ENCODE results near the gene COX7B. TPM values are rescaled to one million over a fixed set of nuclear protein-coding genes. Genes with fewer than 3 reads are reported as not detected.
"Not testable (repeated sequence)": the region's sequence is repeated elsewhere in the genome, so short reads cannot be mapped to it uniquely, and the experiment has no call there.

The COX7B gene, protein sequence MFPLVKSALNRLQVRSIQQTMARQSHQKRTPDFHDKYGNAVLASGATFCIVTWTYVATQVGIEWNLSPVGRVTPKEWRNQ
- 1,849 TPM for total RNA-seq
- long read RNA-seq, transcript COX7B-203 (3 exons, 2,471 nt): major isoform, 347 of 362 reads
- long read RNA-seq, partial matches to known transcripts: 9 of 362 reads
- long read RNA-seq, other reads (novel, unspliced or antisense): 6 of 362 reads

DNA sequence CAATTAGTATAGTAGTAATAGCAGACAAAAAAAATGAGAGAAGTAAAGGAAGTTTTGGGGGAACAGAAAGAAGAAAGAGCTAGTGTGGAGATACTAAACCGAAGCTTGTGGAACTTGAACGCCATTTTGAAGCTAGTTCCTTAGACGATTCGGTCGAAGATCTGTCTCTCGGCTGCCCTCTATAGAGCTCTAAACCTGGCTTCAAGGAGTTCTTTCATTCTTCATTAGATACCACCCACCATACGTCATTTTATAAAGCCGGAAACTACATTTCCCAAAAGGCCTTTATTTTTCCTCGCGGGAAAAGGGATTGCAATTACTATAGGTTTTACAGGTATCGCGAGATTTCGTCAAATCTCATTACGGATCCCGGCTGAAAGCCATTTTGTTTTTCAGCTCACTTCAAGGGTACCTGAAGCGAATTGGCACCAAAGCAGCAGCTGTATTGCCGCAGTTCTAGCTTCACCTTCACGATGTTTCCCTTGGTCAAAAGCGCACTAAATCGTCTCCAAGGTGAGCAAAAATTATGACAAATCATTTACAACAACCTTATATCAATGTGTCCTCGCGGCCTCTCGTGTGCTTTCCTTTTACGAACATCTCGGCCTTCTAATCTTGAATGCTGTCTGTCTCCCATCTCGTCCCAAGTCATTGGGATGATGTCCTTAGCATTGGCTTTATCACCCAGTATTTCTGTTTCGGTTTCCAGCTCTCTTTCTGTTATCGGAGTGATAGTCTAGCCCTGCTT is at the start of gene COX7B:
TSS of gene COX7B (plus strand) at position 388 of the 748 bp plus-strand sequence. CDS start at position 474, 86 bp downstream.
- ATAC-seq (peak; percentile 84), DNase-seq (ENCODE audit: missing footprints) (no peak)
- intact Hi-C loops (cut with DNase I): loop anchor here (10.0 kb wide), 1 partner anchor 454 kb away; the partner anchor contains the start of gene FGF16

DNA sequence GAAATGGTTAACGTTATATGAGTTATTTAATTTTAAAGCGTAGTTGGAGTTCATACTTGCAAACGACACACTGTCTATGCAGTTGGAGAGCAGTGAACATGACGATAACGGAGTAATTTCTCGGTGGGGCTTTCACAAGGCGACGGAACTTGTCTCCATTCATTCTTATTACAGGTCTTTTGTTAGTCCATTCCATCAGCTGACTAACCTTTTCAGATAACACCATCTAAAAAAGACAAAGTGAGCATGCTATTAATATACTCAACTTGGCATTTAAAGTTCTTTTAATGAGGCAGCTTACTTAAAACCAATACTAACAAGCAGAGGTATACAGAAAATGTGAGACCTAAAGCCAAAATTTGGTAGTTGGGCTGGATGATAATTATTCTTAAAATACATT is 23.9 kb upstream of the COX7B start:
- intact Hi-C loops (cut with DNase I): no loop called here
- no peak for DNase-seq (ENCODE audit: missing footprints)
- ATAC-seq: no peak

DNA sequence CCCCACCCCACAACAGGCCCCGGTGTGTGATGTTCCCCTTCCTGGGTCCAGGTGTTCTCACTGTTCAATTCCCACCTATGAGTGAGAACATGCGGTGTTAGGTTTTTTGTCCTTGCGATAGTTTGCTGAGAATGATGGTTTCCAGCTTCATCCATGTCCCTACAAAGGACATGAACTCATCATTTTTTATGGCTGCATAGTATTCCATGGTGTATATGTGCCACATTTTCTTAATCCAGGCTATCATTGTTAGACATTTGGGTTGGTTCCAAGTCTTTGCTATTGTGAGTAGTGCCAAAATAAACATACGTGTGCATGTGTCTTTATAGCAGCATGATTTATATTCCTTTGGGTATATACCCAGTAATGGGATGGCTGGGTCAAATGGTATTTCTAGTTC is 17.9 kb upstream of the COX7B start:
- ATAC-seq; DNase-seq (ENCODE audit: missing footprints); intact Hi-C loops (cut with DNase I): not testable (repeated sequence)

DNA sequence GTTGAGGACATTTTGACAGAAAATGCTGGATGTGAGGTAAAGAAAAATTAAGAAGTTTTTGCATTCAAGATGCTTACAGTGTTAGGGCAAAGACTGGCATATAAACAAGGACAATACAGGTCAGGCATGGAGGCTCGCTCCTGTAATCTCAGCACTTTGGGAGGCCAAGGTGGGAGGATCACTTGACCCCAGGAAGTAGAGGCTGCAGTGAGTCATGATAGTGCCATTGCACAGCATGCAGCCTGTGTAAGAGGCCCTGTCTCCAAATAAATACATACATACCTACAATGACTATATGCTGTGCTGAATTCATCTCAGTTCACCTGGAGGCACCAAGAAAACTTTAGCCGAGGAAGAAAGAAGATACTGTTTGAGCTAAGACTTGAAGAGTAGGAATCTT is 6.4 kb upstream of the COX7B start:
- DNase-seq (ENCODE audit: missing footprints) (no peak), ATAC-seq (no peak)
- intact Hi-C loops (cut with DNase I): loop anchor here (10.0 kb wide), 1 partner anchor 448 kb away; the partner anchor contains the start of gene FGF16

DNA sequence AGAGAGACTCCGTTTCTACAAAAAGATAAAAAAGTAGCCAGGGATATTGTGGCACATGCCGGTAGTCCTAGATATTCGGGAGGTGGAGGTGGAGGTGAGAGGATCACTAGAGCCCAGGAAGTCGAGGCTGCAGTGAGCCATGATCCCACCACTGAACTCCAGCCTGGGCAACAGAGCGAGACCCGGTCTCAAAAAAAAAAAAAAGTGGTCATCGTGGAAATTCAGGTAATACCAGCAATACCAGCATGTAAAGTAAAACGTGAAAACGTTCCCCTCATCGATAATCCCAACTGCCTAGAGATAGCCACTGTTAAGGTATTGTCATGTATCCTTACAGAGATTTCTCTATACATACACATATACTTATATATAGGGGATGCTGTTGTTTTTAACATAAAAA is 5.6 kb upstream of the COX7B start:
- intact Hi-C loops (cut with DNase I): loop anchor here (10.0 kb wide), 1 partner anchor 449 kb away; the partner anchor contains the start of gene FGF16
- ATAC-seq: no peak
- no peak for DNase-seq (ENCODE audit: missing footprints)

DNA sequence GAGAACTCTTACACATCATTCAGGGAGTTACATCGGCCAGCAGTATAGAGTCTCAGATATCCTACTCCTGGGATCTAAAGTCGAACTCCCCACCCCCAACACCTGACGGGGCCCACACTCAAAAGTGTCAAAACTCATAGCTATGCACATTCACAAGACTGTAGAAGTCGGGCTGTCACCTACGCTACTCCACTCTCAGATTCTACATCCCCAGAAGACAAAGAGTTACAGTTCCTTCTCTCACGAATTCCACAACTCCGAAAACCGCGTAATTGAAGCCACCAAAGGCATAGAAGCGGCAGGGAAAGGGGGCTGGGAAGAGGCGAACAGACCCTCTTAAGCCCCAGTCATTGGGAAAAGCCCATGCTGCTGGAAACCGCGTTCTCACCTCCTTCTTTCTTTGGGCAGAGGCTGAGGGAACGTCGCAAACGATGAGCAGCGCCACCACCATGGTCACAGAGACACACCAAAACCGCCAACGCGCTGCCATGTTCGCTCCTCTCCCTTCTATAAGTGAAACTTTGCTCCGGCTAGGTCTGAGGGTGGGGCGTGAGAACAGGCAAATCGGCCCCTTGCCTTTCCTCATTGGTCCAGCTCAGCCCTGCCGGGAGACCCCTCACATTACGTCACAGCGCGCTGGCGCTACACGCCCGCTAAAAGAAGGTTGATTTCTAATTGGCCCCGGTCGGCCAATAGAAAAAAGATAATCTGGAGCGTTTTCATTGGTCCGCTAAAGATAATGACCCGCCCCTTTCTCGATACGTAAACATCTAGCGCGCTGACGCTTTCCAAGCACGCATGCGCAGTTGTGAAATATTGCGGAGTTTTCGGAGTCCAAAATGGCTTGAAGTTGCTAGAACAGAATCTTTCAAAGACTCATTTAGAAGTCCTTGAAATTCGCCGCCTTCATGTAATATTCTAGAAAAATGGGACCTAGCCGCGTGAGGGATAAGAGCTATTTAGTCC is 4.1 kb upstream of the COX7B start, which contains the start of gene MAGT1:
TSS of gene MAGT1 (minus strand) at position 515 of the 966 bp plus-strand sequence. CDS start at position 490, 25 bp downstream.
- peak; percentile 94 for DNase-seq (ENCODE audit: missing footprints)
- intact Hi-C loops (cut with DNase I): loop anchor here (10.0 kb wide), 1 partner anchor 450 kb away; the partner anchor contains the start of gene FGF16
- ATAC-seq: peak; percentile 97

DNA sequence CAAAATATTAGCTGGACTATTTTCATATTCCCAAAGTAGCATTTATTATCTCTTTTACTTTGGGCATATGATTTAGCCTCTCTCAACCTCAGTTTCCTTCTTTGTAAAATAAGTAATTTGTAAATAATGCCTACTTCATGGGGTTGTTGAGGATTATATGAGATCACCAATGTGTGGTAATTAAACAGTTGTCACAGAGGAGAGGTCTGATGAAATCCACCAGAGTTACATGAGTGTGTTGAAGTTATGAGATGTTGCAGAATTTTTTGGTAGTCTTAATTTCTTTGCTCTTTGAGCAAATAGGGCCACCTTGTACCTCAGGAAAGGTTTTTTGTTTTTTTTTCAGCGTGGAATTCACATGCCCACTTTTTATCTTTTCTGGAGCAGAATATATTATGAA is 1.4 kb downstream of the COX7B start:
- intact Hi-C loops (cut with DNase I): no loop called here
- ATAC-seq (no peak), DNase-seq (ENCODE audit: missing footprints) (no peak)

DNA sequence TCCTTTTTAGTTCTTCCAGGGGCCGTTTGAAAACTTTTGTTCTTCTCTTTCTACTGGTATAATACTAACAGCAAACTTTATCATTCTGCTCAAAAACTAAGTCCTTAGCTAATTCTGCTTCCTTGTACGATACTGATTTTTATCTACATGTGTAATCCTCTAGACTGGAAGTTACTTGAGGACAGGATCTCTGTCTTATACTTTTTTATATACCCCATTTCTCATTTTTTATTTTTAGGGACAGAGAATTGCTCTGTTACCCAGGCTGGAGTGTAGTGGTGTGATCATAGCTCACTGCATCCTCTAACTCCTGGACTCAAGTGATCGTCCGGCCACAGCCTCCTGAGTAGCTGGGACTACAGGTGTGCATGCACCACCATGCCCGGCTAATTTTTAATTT is 2.2 kb downstream of the COX7B start:
- ATAC-seq: no peak
- no peak for DNase-seq (ENCODE audit: missing footprints)
- intact Hi-C loops (cut with DNase I): no loop called here

DNA sequence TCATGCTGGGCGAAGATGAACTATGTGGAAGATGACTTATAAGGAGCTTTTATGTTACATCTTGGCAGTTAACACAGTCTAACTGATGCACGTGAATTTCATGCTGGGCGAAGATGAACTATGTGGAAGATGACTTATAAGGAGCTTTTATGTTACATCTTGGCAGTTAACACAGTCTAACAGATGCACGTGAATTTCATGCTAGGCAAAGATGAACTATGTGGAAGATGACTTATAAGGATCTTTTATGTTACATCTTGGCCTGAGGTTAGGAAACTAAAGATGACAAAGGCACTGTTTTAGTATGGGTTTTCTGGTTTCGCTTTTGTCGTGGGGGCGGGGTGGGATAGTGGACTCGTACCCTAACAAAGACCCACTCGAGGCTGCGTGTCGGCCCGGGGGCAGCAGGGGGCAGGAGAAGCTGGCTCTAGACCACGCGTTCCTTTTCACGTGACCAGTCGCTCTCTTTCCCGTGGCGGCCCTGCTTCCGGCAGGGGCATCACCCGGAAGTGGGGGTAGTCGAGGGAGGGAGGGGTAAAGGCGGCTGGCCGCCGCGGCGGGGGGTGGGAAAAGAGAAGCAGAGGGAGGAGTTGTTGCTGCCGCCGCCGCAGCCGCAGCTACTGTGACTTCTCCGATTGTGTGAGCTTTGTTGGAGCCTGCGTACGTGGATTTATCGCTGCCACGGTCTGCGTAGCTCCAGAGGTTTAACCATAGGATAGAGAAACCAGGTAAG is 11.0 kb downstream of the COX7B start, which contains the start of gene ATP7A:
TSS of gene ATP7A (plus strand) at position 586 of the 733 bp plus-strand sequence. CDS start 60,949 bp downstream, outside the sequence.
- intact Hi-C loops (cut with DNase I): loop anchor here (5.0 kb wide), 1 partner anchor 112 kb away; no protein-coding TSS in a partner anchor
- peak; percentile 95 for DNase-seq (ENCODE audit: missing footprints)
- peak; percentile 97 for ATAC-seq

DNA sequence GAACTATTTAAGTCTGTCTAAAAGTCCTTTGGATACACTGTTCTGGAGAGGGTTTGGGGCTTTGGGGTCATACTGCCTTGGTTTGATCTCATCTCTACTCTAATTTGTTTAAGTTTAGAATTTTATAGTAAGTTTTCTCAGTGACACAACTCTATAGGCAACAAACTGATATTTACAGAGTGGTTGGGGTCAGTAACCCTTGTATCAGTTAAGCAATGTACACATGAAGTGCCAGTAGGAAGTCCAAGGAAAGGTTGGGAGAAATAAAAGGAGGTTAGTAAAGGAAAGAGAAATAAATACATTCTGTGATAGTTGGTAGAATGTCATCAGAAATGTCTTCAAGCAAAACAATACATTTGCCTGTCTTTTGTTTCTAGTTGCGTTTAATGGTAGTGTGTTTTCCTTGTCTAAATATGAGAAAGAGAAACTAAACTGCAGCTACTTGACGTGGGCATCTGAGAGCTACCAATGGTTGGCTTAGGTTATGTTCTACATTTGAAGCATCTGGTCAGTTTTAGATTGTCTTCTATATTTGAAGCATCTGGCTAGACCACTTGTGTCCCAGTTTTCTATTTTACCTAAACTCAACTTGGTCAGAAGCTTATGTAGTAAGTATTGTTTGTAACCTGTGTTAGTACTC is 18.1 kb downstream of the COX7B start:
- ATAC-seq (no peak), DNase-seq (ENCODE audit: missing footprints) (no peak)

DNA sequence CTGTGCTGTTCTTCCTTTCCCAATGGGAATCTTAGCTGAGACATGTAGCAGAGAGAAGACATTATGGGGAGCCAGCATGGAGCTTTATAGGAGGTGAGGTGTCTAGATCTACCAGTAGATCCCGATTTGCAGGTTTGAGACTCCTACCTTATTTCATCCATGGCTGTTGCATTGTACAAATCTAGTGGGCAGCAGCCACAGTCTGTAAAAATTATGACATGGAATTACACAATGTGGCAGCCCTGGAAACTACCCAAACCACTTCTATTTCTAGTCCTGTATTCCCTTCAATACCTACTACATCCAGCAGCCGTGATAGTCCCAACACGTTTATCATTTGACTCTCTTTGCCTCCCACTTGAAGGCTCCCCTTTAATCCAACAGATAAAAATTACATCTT is 19.3 kb downstream of the COX7B start:
- ATAC-seq (peak; percentile 31), DNase-seq (ENCODE audit: missing footprints) (no peak)
- intact Hi-C loops (cut with DNase I): no loop called here

More for the DNA sequence above, 18.1 kb downstream of the COX7B start:
- intact Hi-C loops (cut with DNase I): no loop called here

DNA sequence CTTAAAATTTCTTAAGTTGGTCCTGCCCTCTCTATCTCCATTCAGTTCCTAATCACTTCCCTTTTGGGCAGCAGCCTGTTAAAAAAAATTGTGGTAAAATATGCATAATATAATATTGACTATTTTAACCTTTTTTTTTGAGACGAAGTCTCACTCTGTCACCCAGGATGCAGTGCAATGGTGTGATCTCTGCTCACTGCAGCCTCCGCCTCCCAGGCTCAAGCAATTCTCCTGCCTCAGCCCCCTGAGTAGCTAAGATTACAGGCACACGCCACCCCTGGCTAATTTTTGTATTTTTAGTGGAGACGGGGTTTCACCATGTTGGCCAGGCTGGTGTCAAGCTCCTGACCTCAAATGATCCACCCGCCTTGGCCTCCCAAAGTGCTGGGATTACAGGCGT is 20.1 kb downstream of the COX7B start:
- intact Hi-C loops (cut with DNase I); ATAC-seq; DNase-seq (ENCODE audit: missing footprints): not testable (repeated sequence)

DNA sequence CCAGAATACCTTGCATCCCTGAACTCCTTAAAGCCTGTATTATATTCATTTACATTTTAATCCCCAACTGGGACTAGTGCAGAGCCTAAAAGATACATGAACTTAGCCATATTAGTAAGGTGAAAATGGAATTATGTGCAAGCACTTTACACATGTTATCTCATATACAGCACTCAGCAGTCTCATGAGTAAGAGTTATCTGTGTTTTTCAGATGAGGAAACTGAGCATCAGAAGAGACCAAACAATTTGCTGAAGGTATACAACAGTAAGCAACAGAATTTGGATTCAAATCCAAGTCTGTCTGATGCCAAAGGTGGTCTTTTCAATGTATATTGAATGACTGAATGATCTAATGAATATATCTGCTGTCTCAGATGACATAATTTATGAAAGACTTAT is 23.5 kb downstream of the COX7B start:
- DNase-seq (ENCODE audit: missing footprints): no peak
- no peak for ATAC-seq
- intact Hi-C loops (cut with DNase I): no loop called here

DNA sequence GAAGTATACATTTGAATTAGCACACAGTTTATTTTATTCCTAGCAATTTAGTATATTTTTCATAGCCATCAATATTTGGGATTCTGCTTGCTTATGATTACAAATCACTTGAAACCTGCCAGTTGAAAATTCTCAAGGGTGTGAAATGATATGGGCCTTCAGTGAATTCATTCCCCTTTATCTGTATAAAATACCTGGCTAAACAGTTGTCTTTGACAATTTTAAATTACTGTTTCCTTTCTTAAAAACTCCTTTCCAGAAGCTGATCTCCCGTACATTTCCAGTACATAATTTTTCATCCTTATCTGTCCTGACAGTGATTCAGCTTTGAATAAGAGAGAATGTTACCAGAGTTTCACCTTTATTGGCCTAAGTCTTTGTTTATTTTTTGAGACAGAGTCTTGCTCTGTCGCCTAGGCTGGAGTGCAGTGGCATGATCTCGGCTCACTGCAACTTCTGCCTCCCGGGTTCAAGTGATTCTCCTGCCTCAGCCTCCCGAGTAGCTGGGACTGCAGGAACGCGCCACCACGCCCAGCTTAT is 25.1 kb downstream of the COX7B start:
- intact Hi-C loops (cut with DNase I): no loop called here
- ATAC-seq: no peak
- no peak for DNase-seq (ENCODE audit: missing footprints)

DNA sequence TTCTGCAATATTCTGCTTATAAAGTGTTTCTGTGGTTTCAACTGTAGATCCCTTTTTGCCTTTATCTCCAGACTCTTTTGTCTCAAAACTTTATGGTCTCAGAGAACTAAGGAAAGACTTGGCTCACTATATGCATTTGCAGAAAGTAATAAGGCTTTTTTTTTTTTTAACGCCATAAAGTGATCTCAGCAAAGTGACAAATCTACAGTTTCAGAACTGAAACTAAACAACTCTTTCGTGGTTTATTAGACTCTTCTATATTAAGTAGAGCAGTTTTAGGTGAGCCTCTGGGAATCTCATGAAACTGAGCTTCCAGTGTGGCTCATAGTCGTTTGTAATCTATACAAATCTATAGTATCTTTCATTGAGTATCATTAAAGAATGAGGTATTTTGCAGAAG is 26.5 kb downstream of the COX7B start:
- intact Hi-C loops (cut with DNase I): no loop called here
- no peak for DNase-seq (ENCODE audit: missing footprints)
- ATAC-seq: no peak

DNA sequence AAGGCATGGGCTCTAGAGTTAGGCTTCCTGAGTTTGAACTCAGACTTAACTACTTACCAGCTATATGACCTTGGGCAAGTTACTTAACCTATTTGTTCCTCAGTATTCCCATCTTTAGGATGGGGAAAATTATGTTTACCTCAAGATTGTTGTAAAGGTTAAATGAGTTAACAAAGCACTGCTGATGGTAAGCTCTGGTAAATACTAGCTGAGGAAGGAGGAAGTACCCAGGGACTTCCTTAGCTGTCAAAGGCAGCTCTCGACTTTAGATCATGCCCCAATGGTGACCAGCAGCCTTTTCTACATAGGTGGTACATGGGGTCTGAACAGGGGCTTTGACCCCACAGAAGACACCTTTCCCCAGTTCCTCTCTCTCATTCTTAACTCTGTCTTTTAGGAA is 31.3 kb downstream of the COX7B start:
- no peak for ATAC-seq
- DNase-seq (ENCODE audit: missing footprints): no peak
- intact Hi-C loops (cut with DNase I): no loop called here

DNA sequence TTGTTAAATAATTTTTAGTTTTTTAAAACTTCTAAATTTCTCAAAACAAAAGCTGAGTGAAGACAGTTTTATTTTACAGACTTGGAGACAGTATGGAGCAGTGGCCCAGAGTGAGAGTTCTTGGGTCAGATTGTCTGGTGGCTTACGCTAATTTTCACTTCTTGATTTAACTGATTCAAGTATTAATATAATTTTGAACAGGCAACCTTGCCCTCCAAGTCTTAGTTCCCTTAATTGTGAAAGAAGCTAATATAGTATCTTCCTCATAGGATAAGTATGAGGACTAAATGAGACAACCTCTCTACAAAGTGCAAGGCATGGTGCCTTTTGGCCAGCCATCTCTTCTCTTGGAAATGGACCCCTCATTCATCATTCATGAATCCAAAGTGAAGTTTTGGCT is 36.6 kb downstream of the COX7B start:
- DNase-seq (ENCODE audit: missing footprints) (no peak), ATAC-seq (no peak)
- intact Hi-C loops (cut with DNase I): no loop called here
